Measurements from ENCODE around the gene EXOC3L1.

Gene EXOC3L1

GRCh38 chr16:67198238-67198734, 8.3 kb upstream of the EXOC3L1 start:
- peak; percentile 82 for DNase-seq

GRCh38 chr16:67197704-67198103, 7.8 kb upstream of the EXOC3L1 start:
- no peak for DNase-seq

- no peak for DNase-seq
These were observed 6.9 kb upstream of the EXOC3L1 start for GRCh38 chr16:67196881-67197280.

- DNase-seq = no peak
These were observed 5.7 kb upstream of the EXOC3L1 start for GRCh38 chr16:67195676-67196075.

GRCh38 chr16:67194260-67194659, 4.3 kb upstream of the EXOC3L1 start:
- DNase-seq = no peak

GRCh38 chr16:67193536-67193935, 3.6 kb upstream of the EXOC3L1 start:
- DNase-seq = no peak

- DNase-seq = no peak
These were observed 2.9 kb upstream of the EXOC3L1 start for GRCh38 chr16:67192781-67193361.

- peak; percentile 51 for DNase-seq
These were observed 2.2 kb upstream of the EXOC3L1 start, which contains the start of gene E2F4 for GRCh38 chr16:67191995-67192681. E2F4 (plus strand) TSS chr16:67192155; CDS start chr16:67192228, 73 bp downstream.

GRCh38 chr16:67191411-67191994, 1.6 kb upstream of the EXOC3L1 start:
- no peak for DNase-seq

- DNase-seq = no peak
These were observed 788 bp upstream of the EXOC3L1 start for GRCh38 chr16:67190448-67191399.

GRCh38 chr16:67188798-67189197, 1.1 kb downstream of the EXOC3L1 start:
- DNase-seq = no peak

- DNase-seq = no peak
These were observed 1.6 kb downstream of the EXOC3L1 start for GRCh38 chr16:67188323-67188722.

- DNase-seq = no peak
These were observed 2.6 kb downstream of the EXOC3L1 start for GRCh38 chr16:67187175-67187890.

GRCh38 chr16:67186550-67186950, 3.4 kb downstream of the EXOC3L1 start:
- no peak for DNase-seq

- DNase-seq = no peak
These were observed 4.2 kb downstream of the EXOC3L1 start for GRCh38 chr16:67185651-67186134.

- DNase-seq = peak; percentile 21
These were observed 4.8 kb downstream of the EXOC3L1 start for GRCh38 chr16:67184995-67185650.

- DNase-seq = peak; percentile 31
These were observed 5.4 kb downstream of the EXOC3L1 start for GRCh38 chr16:67184453-67184994.

- peak; percentile 88 for DNase-seq
These were observed 6.1 kb downstream of the EXOC3L1 start, which contains the start of gene MATCAP1 for GRCh38 chr16:67183627-67184452. MATCAP1 (minus strand) TSS chr16:67183963; CDS start chr16:67180610, 3,353 bp downstream.

- DNase-seq = no peak
These were observed 6.7 kb downstream of the EXOC3L1 start for GRCh38 chr16:67183284-67183626.

GRCh38 chr16:67182288-67182687, 7.6 kb downstream of the EXOC3L1 start:
- no peak for DNase-seq
